IMR-90 (cell line): ENCODE data around the gene SMARCA4. TPM values are rescaled to one million over a fixed set of nuclear protein-coding genes. Genes with fewer than 3 reads are reported as not detected.

ENCODE experiments used
- ATAC-seq: fragments of 200-7000 bp; cut with Tn5 transposase; 2 replicates; pipeline ENCODE4 v1.9.1; 2020; ENCODE audit warnings: low read depth, mild to moderate bottlenecking, moderate library complexity
- BruUV-seq: library from RNA; stranded (reverse); fragments of 400-500 nt; replicated peaks from 2 replicates; lab custom pipeline; 2021; lab: Mats Ljungman, UMichigan
- CTCF ChIA-PET: fragments of 300-600 bp; formaldehyde crosslinking; extraction: SDS; loops from one replicate; lab custom pipeline; 2021; ENCODE audit warnings: antibody characterized with exemption; lab: Yijun Ruan, JAX
- POLR2A ChIA-PET: fragments of 300-600 bp; sonication (Branson Sonifier 250); formaldehyde crosslinking; loops from one replicate; lab custom pipeline; 2022; ENCODE audit warnings: antibody characterized with exemption; ENCODE audit not compliant: unreplicated experiment; lab: Charles Lee
- DNase-seq: peaks from one replicate; pipeline ENCODE4 v3.0.0; 2013
- H2AFZ ChIP-seq: replicated peaks from 2 replicates; pipeline ENCODE3; 2013; ENCODE audit warnings: low read length, mild to moderate bottlenecking; ENCODE audit not compliant: poor library complexity
- H2AK5ac ChIP-seq: 2 replicates; pipeline ENCODE4 v1.6.1; 2013; ENCODE audit warnings: low read depth, low read length, inconsistent platforms
- H2AK9ac ChIP-seq: replicated peaks from 2 replicates; pipeline ENCODE3; 2013; ENCODE audit warnings: mild to moderate bottlenecking, low read depth, low read length, moderate library complexity; ENCODE audit not compliant: poor library complexity
- H2BK120ac ChIP-seq: 2 replicates; pipeline ENCODE4 v1.6.1; 2013; ENCODE audit warnings: low read depth, low read length, inconsistent platforms
- H2BK15ac ChIP-seq: 3 replicates; pipeline ENCODE4 v1.6.1; 2013; ENCODE audit warnings: low read depth, low read length, inconsistent platforms
- H2BK20ac ChIP-seq: 2 replicates; pipeline ENCODE4 v1.6.1; 2013; ENCODE audit warnings: low read depth, mild to moderate bottlenecking, inconsistent platforms, low read length, moderate library complexity
- H2BK5ac ChIP-seq: 2 replicates; pipeline ENCODE4 v1.6.1; 2013; ENCODE audit warnings: mild to moderate bottlenecking, low read depth, low read length, inconsistent platforms; ENCODE audit not compliant: poor library complexity, severe bottlenecking
- H3K14ac ChIP-seq: replicated peaks from 2 replicates; pipeline ENCODE4 v1.6.1; 2013; ENCODE audit warnings: low read depth, low read length, inconsistent platforms
- H3K18ac ChIP-seq: 2 replicates; pipeline ENCODE4 v1.6.1; 2013; ENCODE audit warnings: low read depth, low read length, control low read depth
- H3K23ac ChIP-seq: 2 replicates; pipeline ENCODE4 v1.6.1; 2013; ENCODE audit warnings: low read depth, low read length, inconsistent platforms
- H3K27ac ChIP-seq: 2 replicates; pipeline ENCODE4 v1.5.1; 2013; ENCODE audit warnings: mild to moderate bottlenecking, control low read depth, low read length; ENCODE audit not compliant: insufficient read depth
- H3K27me3 ChIP-seq: 2 replicates; pipeline ENCODE4 v1.6.1; 2013; ENCODE audit warnings: low read length; ENCODE audit not compliant: control insufficient read depth, insufficient read depth
- H3K36me3 ChIP-seq: 2 replicates; pipeline ENCODE4 v1.6.1; 2013; ENCODE audit warnings: low read length, mixed read lengths; ENCODE audit not compliant: control insufficient read depth, insufficient read depth
- H3K4ac ChIP-seq: 2 replicates; pipeline ENCODE4 v1.6.1; 2013; ENCODE audit warnings: low read depth, low read length, inconsistent platforms
- H3K4me1 ChIP-seq: 2 replicates; pipeline ENCODE4 v1.6.1; 2013; ENCODE audit warnings: low read length, mixed read lengths; ENCODE audit not compliant: control insufficient read depth, insufficient read depth
- H3K4me2 ChIP-seq: 2 replicates; pipeline ENCODE4 v1.6.1; 2013; ENCODE audit warnings: low read depth, mild to moderate bottlenecking, control low read depth, low read length, moderate library complexity
- H3K4me3 ChIP-seq: 2 replicates; pipeline ENCODE4 v1.5.1; 2013; ENCODE audit warnings: low read depth, mild to moderate bottlenecking, control low read depth, low read length, moderate library complexity; ENCODE audit not compliant: insufficient read depth
- H3K56ac ChIP-seq: 2 replicates; pipeline ENCODE4 v1.6.1; 2013; ENCODE audit warnings: low read length, inconsistent platforms; ENCODE audit not compliant: insufficient read depth; ENCODE audit errors: extremely low read depth
- H3K79me1 ChIP-seq, 2 experiments: 2 replicates each; pipeline ENCODE4 v1.6.1; 2013; ENCODE audit warnings: low read length in 2 of 2, inconsistent platforms in 1 of 2, low read depth in 1 of 2
- H3K9ac ChIP-seq: 2 replicates; pipeline ENCODE4 v1.6.1; 2013; ENCODE audit warnings: low read depth, low read length, control low read depth
- H3K9me1 ChIP-seq: 2 replicates; pipeline ENCODE4 v1.6.1; 2013; ENCODE audit warnings: low read length, inconsistent platforms; ENCODE audit not compliant: insufficient read depth
- H3K9me3 ChIP-seq: 2 replicates; pipeline ENCODE4 v1.6.1; 2013; ENCODE audit warnings: low read length; ENCODE audit not compliant: control insufficient read depth, insufficient read depth
- H4K20me1 ChIP-seq: 2 replicates; pipeline ENCODE4 v1.6.1; 2013; ENCODE audit warnings: low read length, inconsistent platforms; ENCODE audit not compliant: insufficient read depth
- H4K5ac ChIP-seq: 2 replicates; pipeline ENCODE4 v1.6.1; 2013; ENCODE audit warnings: mild to moderate bottlenecking, low read depth, low read length, control low read depth
- H4K8ac ChIP-seq, 2 experiments: 2 replicates each; pipeline ENCODE4 v1.6.1; 2013; ENCODE audit warnings: low read depth in 2 of 2, low read length in 2 of 2, control low read depth in 1 of 2, inconsistent platforms in 1 of 2
- H4K91ac ChIP-seq: 2 replicates; pipeline ENCODE4 v1.6.1; 2013; ENCODE audit warnings: low read depth, low read length, inconsistent platforms; ENCODE audit not compliant: insufficient read depth
- CEBPB ChIP-seq: IDR thresholded peaks from 2 replicates; pipeline ENCODE4 v1.6.1; 2012; ENCODE audit warnings: low read depth, low read length, improper control_type of control experiment
- CHD1 ChIP-seq: IDR thresholded peaks from 2 replicates; pipeline ENCODE4 v1.6.1; 2012; ENCODE audit warnings: low read depth, low read length, improper control_type of control experiment
- FOS ChIP-seq: fragments of 150-350 bp; IDR thresholded peaks from 2 replicates; pipeline ENCODE4 v1.6.1; 2016; ENCODE audit warnings: low read depth, low read length
- MAZ ChIP-seq: IDR thresholded peaks from 2 replicates; pipeline ENCODE4 v1.6.1; 2012; ENCODE audit warnings: low read depth, mild to moderate bottlenecking, low read length, improper control_type of control experiment, moderate library complexity, borderline replicate concordance
- MXI1 ChIP-seq: IDR thresholded peaks from 2 replicates; pipeline ENCODE4 v1.6.1; 2012; ENCODE audit warnings: low read depth, mild to moderate bottlenecking, low read length, moderate library complexity, borderline replicate concordance
- NFE2L2 ChIP-seq: fragments of 150-350 bp; IDR thresholded peaks from 2 replicates; pipeline ENCODE4 v1.6.1; 2016; ENCODE audit warnings: low read depth, mild to moderate bottlenecking, low read length
- RAD21 ChIP-seq: IDR thresholded peaks from 2 replicates; pipeline ENCODE4 v1.6.1; 2012; ENCODE audit warnings: low read length, improper control_type of control experiment
- RCOR1 ChIP-seq: IDR thresholded peaks from 2 replicates; pipeline ENCODE4 v1.6.1; 2012; ENCODE audit warnings: mild to moderate bottlenecking, low read length, improper control_type of control experiment; ENCODE audit not compliant: insufficient replicate concordance
- SMC3 ChIP-seq: fragments of 150-350 bp; IDR thresholded peaks from 2 replicates; pipeline ENCODE4 v1.6.1; 2016; ENCODE audit warnings: low read depth, mild to moderate bottlenecking, antibody characterized with exemption, low read length, moderate library complexity
- WGBS, 2 experiments: methylation state at CpG; one replicate each; pipeline versions ENCODE4 v1.1.5 to v1.1.7; 2013; ENCODE audit warnings: missing lambda C conversion rate in 2 of 2; ENCODE audit not compliant: insufficient read length in 1 of 2; ENCODE audit errors: extremely low coverage in 2 of 2; 5-methylcytosine and 5-hydroxymethylcytosine counted together
- dilution Hi-C: fragments of 300-500 bp; cut with HindIII; formaldehyde crosslinking; loops from one replicate; pipeline ENCODE4 v1.14.3; 2018; ENCODE audit warnings: low sequenced_read_pairs; ENCODE audit not compliant: unreplicated experiment
- in situ Hi-C: fragments of 300-500 bp; cut with MboI; formaldehyde crosslinking; loops from 3 replicates; pipeline ENCODE4 v1.14.3; 2019; ENCODE audit warnings: low sequenced_read_pairs, inconsistent platforms, mixed read lengths
- intact Hi-C: fragments of 100-400 bp; cut with micrococcal nuclease; formaldehyde crosslinking; loops from 2 replicates; pipeline ENCODE4 v1.10.0; 2022
- polyA plus RNA-seq, 3 experiments: library from polyadenylated mRNA; depleted of rRNA; stranded (reverse); fragments of >200 nt; gene quantifications; 2 replicates each; pipeline ENCODE4 v1.2.3, GENCODE V29; 2012; ENCODE audit warnings: low replicate concordance in 1 of 3
- total RNA-seq: library from RNA; depleted of rRNA; stranded (reverse); fragments of >200 nt; gene quantifications from 2 replicates; pipeline ENCODE4 v1.2.3, GENCODE V29; 2012
- TF ChIP-seq, protein P1 (sequence below): fragments of 150-350 bp; IDR thresholded peaks from 2 replicates; pipeline ENCODE4 v1.6.1; 2017; ENCODE audit warnings: mild to moderate bottlenecking, antibody characterized with exemption, low read length, low read depth
- TF ChIP-seq, protein P2 (sequence below): fragments of 150-350 bp; IDR thresholded peaks from 2 replicates; pipeline ENCODE4 v1.6.1; 2016; ENCODE audit warnings: low read depth, mild to moderate bottlenecking, low read length, moderate library complexity, borderline replicate concordance

The SMARCA4 gene
- total and polyA plus RNA-seq, 2 of the 4 experiments (the other 2 are of a cell fraction): 41.4 to 85.6 TPM

DNA sequence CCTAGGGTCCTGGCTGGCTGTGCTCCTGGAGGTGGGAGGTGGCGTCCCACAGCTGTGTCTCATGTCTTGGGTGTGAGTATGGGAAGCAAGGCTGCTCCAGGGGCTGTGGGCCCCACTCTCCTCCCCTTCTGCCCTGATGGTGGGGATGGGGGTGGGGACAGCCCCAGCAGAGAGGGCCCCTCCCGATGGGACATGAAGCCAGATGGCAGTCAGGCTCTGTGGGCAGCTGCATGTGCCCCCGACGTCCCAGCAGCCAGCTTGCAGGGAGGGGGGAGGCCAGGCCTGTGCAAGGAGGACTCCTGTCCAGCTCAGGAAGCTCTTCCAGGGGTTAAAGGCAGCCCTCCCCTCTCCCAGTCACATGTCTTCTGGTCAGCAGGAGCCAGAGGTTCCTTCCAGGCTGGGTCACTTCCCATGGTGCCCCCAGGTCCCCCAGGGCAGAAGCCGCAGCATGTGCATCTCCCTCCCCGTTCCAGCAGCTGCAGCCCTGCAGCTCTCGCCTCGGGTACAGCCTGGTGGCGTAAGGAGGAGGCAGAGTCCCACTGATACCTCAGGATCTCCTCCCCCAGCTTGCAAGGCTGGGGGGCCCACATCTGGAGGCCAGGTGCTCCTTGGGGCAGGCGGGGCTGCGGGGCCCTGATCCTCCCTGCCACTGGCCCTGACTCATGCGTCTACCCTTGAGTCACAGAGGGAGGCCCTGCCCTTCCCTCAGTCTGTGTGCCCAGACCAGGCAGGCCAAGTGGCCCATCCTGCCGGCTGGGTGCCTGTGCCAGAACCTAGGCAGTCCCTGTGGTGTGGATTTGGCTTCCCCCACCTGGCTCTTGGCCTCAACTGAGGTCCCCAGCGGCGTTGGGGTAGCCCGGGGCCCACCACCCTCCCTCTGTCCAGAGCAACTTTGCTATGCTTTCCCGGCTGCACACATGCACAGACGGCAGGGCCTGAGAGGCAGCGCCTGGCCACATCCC lies 45.4 kb upstream of the SMARCA4 start (continued):
- TF ChIP-seq, protein P1, sequence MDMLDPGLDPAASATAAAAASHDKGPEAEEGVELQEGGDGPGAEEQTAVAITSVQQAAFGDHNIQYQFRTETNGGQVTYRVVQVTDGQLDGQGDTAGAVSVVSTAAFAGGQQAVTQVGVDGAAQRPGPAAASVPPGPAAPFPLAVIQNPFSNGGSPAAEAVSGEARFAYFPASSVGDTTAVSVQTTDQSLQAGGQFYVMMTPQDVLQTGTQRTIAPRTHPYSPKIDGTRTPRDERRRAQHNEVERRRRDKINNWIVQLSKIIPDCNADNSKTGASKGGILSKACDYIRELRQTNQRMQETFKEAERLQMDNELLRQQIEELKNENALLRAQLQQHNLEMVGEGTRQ: no peak

DNA sequence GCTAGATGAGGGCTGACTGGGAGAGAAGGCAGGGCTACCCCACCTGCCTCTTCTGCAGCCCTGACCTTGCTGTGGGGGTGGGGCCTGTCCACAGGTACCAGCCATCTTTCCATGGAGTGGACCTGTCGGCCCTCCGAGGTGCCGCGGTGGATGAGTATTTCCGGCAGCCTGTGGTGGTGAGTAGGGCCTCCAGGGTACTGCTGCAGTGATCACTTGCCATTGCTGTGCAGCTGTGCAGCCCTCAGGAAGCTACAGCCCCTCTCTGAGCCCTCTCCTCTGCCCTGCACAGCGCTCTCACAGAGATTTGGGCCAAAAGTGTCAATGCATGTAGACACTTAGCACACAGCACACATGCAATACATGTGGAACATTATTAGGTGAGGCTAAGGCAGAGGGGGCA lies 44.2 kb upstream of the SMARCA4 start:
- H3K56ac ChIP-seq: no peak overlapping the region
- H4K5ac ChIP-seq: no peak overlapping the region
- no peak overlapping the region for H3K9ac ChIP-seq
- no peak overlapping the region for H2BK120ac ChIP-seq
- no peak overlapping the region for H2BK15ac ChIP-seq
- H2AFZ ChIP-seq: no peak overlapping the region
- H4K91ac ChIP-seq: no peak overlapping the region
- H3K18ac ChIP-seq: no peak overlapping the region
- no peak overlapping the region for H3K4ac ChIP-seq
- in situ Hi-C loops (no loop called here), dilution Hi-C loops (no loop called here), intact Hi-C loops (no loop called here)
- no TSS peak for BruUV-seq
- H3K27me3 ChIP-seq: no peaks in the 10 kb centered on the region
- peaks cover 56% of the 10 kb centered on the region for H3K36me3 ChIP-seq
- H2AK5ac ChIP-seq: no peak overlapping the region
- POLR2A ChIA-PET: no interaction called here
- peaks cover 9 to 27% of the 10 kb centered on the region in 2 experiments; a peak in 3 of 4 replicates for H3K79me1 ChIP-seq
- H3K27ac ChIP-seq: no peak overlapping the region
- no peak overlapping the region for H4K8ac ChIP-seq
- H2BK5ac ChIP-seq: no peak overlapping the region
- H4K20me1 ChIP-seq: peaks cover 14% of the 10 kb centered on the region
- H3K4me1 ChIP-seq: peaks cover 12% of the 10 kb centered on the region
- ATAC-seq: no peak
- H3K9me1 ChIP-seq: no peaks in the 10 kb centered on the region
- no peak overlapping the region for H2BK20ac ChIP-seq
- H3K14ac ChIP-seq: no peak overlapping the region
- no peak overlapping the region for H3K4me3 ChIP-seq
- H2AK9ac ChIP-seq: peak overlapping the region; percentile 3
- no peak for DNase-seq
- no CpG with 5 or more reads among the region's 6 CpGs for WGBS, 2 experiments
- H3K9me3 ChIP-seq: no peaks in the 10 kb centered on the region
- CTCF ChIA-PET: no interaction called here
- no peak overlapping the region for H3K23ac ChIP-seq
- no peak overlapping the region for H3K4me2 ChIP-seq
- no peak for TF ChIP-seq MAZ
- no peak for TF ChIP-seq SMC3
- TF ChIP-seq MXI1: no peak
- TF ChIP-seq, protein P1: no peak
- TF ChIP-seq, protein P2, sequence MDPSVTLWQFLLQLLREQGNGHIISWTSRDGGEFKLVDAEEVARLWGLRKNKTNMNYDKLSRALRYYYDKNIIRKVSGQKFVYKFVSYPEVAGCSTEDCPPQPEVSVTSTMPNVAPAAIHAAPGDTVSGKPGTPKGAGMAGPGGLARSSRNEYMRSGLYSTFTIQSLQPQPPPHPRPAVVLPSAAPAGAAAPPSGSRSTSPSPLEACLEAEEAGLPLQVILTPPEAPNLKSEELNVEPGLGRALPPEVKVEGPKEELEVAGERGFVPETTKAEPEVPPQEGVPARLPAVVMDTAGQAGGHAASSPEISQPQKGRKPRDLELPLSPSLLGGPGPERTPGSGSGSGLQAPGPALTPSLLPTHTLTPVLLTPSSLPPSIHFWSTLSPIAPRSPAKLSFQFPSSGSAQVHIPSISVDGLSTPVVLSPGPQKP: no peak
- no peak for TF ChIP-seq RCOR1
- TF ChIP-seq FOS: no peak
- no peak for TF ChIP-seq CEBPB
- no peak for TF ChIP-seq CHD1
- no peak for TF ChIP-seq RAD21
- TF ChIP-seq NFE2L2: no peak
